GM12878 (cell line): ENCODE measurements around the gene SPPL3. TPM values are rescaled to one million over a fixed set of nuclear protein-coding genes. Genes with fewer than 3 reads are reported as not detected.

Experiments
- ATAC-seq: fragments of 200-7000 bp; cut with Tn5 transposase; 3 replicates; pipeline ENCODE4 v1.9.1; 2020; ENCODE audit warnings: mild to moderate bottlenecking, moderate library complexity
- BruUV-seq: library from RNA; stranded (reverse); fragments of 400-500 nt; replicated peaks from 2 replicates; lab custom pipeline; 2021; lab: Mats Ljungman, UMichigan
- CTCF ChIA-PET: fragments of 300-600 bp; sonication (Branson Sonifier 250); formaldehyde crosslinking; extraction: SDS; loops from one replicate; lab custom pipeline; 2021; ENCODE audit warnings: inconsistent platforms; lab: Yijun Ruan, JAX
- POLR2A ChIA-PET: fragments of 350-600 bp; formaldehyde crosslinking; extraction: SDS; loops from one replicate; lab custom pipeline; 2021; ENCODE audit warnings: inconsistent platforms; lab: Charles Lee
- RAD21 ChIA-PET: fragments of 300-600 bp; sonication (Branson Sonifier 250); formaldehyde crosslinking; loops from one replicate; lab custom pipeline; 2023; ENCODE audit warnings: antibody characterized with exemption; ENCODE audit not compliant: unreplicated experiment; lab: Charles Lee
- SMC1A ChIA-PET: fragments of 300-600 bp; sonication (Branson Sonifier 250); formaldehyde crosslinking; loops from one replicate; lab custom pipeline; 2023; ENCODE audit not compliant: unreplicated experiment, uncharacterized antibody; lab: Charles Lee
- DNase-seq: peaks from one replicate; pipeline ENCODE4 v3.0.0-alpha.2; 2011; ENCODE audit warnings: low read depth, low spot score
- FAIRE-seq: peaks from 3 replicates; lab custom pipeline; 2011; peaks lifted over from hg19 to GRCh38; lab: Jason Lieb, UNC
- H2AFZ ChIP-seq: 2 replicates; pipeline ENCODE4 v1.6.0; 2011; ENCODE audit warnings: low read depth, low read length, control low read depth; ENCODE audit not compliant: control insufficient read depth
- H3K27ac ChIP-seq: 2 replicates; pipeline ENCODE4 v1.5.1; 2011; ENCODE audit warnings: control low read depth; ENCODE audit not compliant: control insufficient read depth, insufficient read depth
- H3K27me3 ChIP-seq, 2 experiments: replicated peaks in 1 of 2; 2 replicates each; pipeline versions ENCODE4 v1.6.0 to v1.6.1; 2011; ENCODE audit warnings: low read length in 1 of 2; ENCODE audit not compliant: control insufficient read depth in 2 of 2, insufficient read depth in 2 of 2
- H3K36me3 ChIP-seq, 2 experiments: 2 replicates each; pipeline ENCODE4 v1.5.1; 2011; ENCODE audit warnings: low read length in 1 of 2; ENCODE audit not compliant: control insufficient read depth in 2 of 2, insufficient read depth in 2 of 2
- H3K4me1 ChIP-seq: 2 replicates; pipeline ENCODE4 v1.6.1; 2011; ENCODE audit warnings: mild to moderate bottlenecking, low read length, moderate library complexity, mixed read lengths; ENCODE audit not compliant: control insufficient read depth, insufficient read depth
- H3K4me2 ChIP-seq: 2 replicates; pipeline ENCODE4 v1.6.0; 2011; ENCODE audit warnings: control low read depth; ENCODE audit not compliant: control insufficient read depth, insufficient read depth
- H3K4me3 ChIP-seq: fragments of 200-600 bp; sonication (generic); 2 replicates; pipeline ENCODE4 v1.5.1; 2016
- H3K79me2 ChIP-seq: 2 replicates; pipeline ENCODE4 v1.6.0; 2011; ENCODE audit warnings: low read length; ENCODE audit not compliant: control insufficient read depth, insufficient read depth
- H3K9ac ChIP-seq: 2 replicates; pipeline ENCODE4 v1.8.0; 2011; ENCODE audit warnings: low read length, control low read depth, mixed read lengths; ENCODE audit not compliant: control insufficient read depth, insufficient read depth
- H3K9me3 ChIP-seq: replicated peaks from 3 replicates; pipeline ENCODE4 v1.5.1; 2011; ENCODE audit warnings: mild to moderate bottlenecking, low read length; ENCODE audit not compliant: control insufficient read depth, insufficient read depth
- H4K20me1 ChIP-seq: 2 replicates; pipeline ENCODE4 v1.6.0; 2011; ENCODE audit not compliant: control insufficient read depth, insufficient read depth
- EGR1 ChIP-seq, 2 experiments: IDR thresholded peaks; 1 replicate in 1 of 2; 2 replicates in 1 of 2; pipeline ENCODE4 v1.6.1; 2011 to 2012; ENCODE audit warnings: low read depth in 2 of 2, low read length in 2 of 2, borderline replicate concordance in 1 of 2, mild to moderate bottlenecking in 1 of 2, moderate library complexity in 1 of 2
- HSF1 ChIP-seq: fragments of 150-350 bp; IDR thresholded peaks from 2 replicates; pipeline ENCODE4 v1.6.1; 2014; ENCODE audit warnings: mild to moderate bottlenecking, low read depth, low read length
- KAT2A ChIP-seq: conservative IDR thresholded peaks from 2 replicates; pipeline ENCODE4 v1.6.1; 2011; ENCODE audit warnings: low read depth, low read length; ENCODE audit not compliant: control insufficient read depth
- NBN ChIP-seq: fragments of 450-650 bp; IDR thresholded peaks from 2 replicates; pipeline ENCODE4 v1.6.1; 2016
- SREBF1 ChIP-seq: IDR thresholded peaks from 2 replicates; pipeline ENCODE4 v1.6.1; 2012; ENCODE audit warnings: mild to moderate bottlenecking, low read length
- ZNF622 ChIP-seq: fragments of 450-650 bp; IDR thresholded peaks from 2 replicates; pipeline ENCODE4 v1.6.1; 2017; ENCODE audit warnings: mild to moderate bottlenecking, inconsistent platforms
- WGBS: methylation state at CpG from one replicate; pipeline ENCODE4 v1.1.6; 2016; ENCODE audit warnings: low lambda C conversion rate; ENCODE audit not compliant: insufficient replicate concordance, insufficient coverage; ENCODE audit errors: missing lambda C conversion rate; 5-methylcytosine and 5-hydroxymethylcytosine counted together
- in situ Hi-C: fragments of 300-500 bp; cut with MboI; formaldehyde crosslinking; loops from 9 replicates; pipeline ENCODE4 v1.14.3; 2018; ENCODE audit warnings: mixed read lengths
- intact Hi-C: fragments of 100-400 bp; cut with micrococcal nuclease; formaldehyde crosslinking; loops from one replicate; pipeline ENCODE4 v1.14.2; 2022; ENCODE audit not compliant: unreplicated experiment
- polyA plus RNA-seq, 11 experiments: library from polyadenylated mRNA; depleted of rRNA in 4 of 11; unstranded in 6 of 11; stranded (reverse) in 5 of 11; fragments of >200 nt; fragmentation: Nextera tagmentation in 4 of 11; fragmentation: Illumina TruSeq in 1 of 11; extraction: Ambion mirVana in 4 of 11; extraction: Trizol in 1 of 11; gene quantifications; 1 replicate in 1 of 11; 2 replicates in 10 of 11; pipeline versions ENCODE4 v1.2.1 to v1.2.3, GENCODE V29; 2011 to 2016; ENCODE audit warnings: inconsistent platforms in 2 of 11, missing spikeins in 2 of 11, low read depth in 1 of 11
- total RNA-seq, 4 experiments: library from RNA; depleted of rRNA in 3 of 4; stranded (reverse); fragments of >200 nt in 3 of 4; fragmentation: Illumina TruSeq in 1 of 4; extraction: Trizol in 1 of 4; gene quantifications; 2 replicates each; pipeline versions ENCODE4 v1.2.1 to v1.2.3, GENCODE V29; 2013 to 2021

SPPL3 gene
- total and polyA plus RNA-seq, 10 of the 15 experiments (the other 5 are each of a cell fraction or from before 2014, with no cell fraction given), result 4.3 to 45.5 (median 11.7) TPM

GRCh38 chr12:120749256-120749655 is 154.9 kb downstream of the SPPL3 start:
- no peaks in the 10 kb centered on the region for H3K4me1 ChIP-seq
- no peaks in the 10 kb centered on the region; the same call in 2 of the 3 replicates for H3K9me3 ChIP-seq
- BruUV-seq, result no TSS peak
- no peak overlapping the region for H3K27ac ChIP-seq
- no peak overlapping the region for H3K4me3 ChIP-seq
- ChIA-PET SMC1A (interaction anchor here (1.5 to 1.7 kb wide), 2 partner anchors 190 to 222 kb away, joined by 4 to 6 read pairs; no protein-coding TSS in a partner anchor), POLR2A (no interaction called here), RAD21 (no interaction called here), CTCF (interaction anchor here (1.4 to 1.7 kb wide), 2 partner anchors 45 to 223 kb away, joined by 3 to 15 read pairs; no protein-coding TSS in a partner anchor)
- no peak overlapping the region for H3K9ac ChIP-seq
- H3K27me3 ChIP-seq, result no peaks in the 10 kb centered on the region
- in situ Hi-C loops, result no loop called here
- no peak for ATAC-seq
- FAIRE-seq, result no peak
- no peak for DNase-seq
- 66% methylated on average over 5 of the region's 5 CpGs for WGBS
- TF ChIP-seq SREBF1, result no peak
- H3K4me2 ChIP-seq, result no peak overlapping the region
- no peaks in the 10 kb centered on the region for H4K20me1 ChIP-seq
- intact Hi-C loops, result no loop called here
- no peaks in the 10 kb centered on the region for H3K36me3 ChIP-seq
- no peaks in the 10 kb centered on the region for H3K79me2 ChIP-seq
- H2AFZ ChIP-seq, result no peak overlapping the region

GRCh38 chr12:120748242-120748641 is 155.9 kb downstream of the SPPL3 start:
- H3K9ac ChIP-seq, result no peak overlapping the region
- no peaks in the 10 kb centered on the region; the same call in 2 of the 3 replicates for H3K9me3 ChIP-seq
- WGBS, result 80% methylated on average over 7 of the region's 7 CpGs
- no peak overlapping the region for H2AFZ ChIP-seq
- no peak overlapping the region for H3K4me2 ChIP-seq
- H3K27me3 ChIP-seq, result no peaks in the 10 kb centered on the region
- ChIA-PET POLR2A (interaction anchor here (0.6 kb wide), 1 partner anchor 171 kb away, joined by 4 read pairs; no protein-coding TSS in a partner anchor), SMC1A (interaction anchor here (1.7 kb wide), 1 partner anchor 223 kb away, joined by 6 read pairs; no protein-coding TSS in a partner anchor), RAD21 (interaction anchor here (0.6 to 1.5 kb wide), 3 partner anchors 8 to 223 kb away, joined by 3 to 4 read pairs (median 3); no protein-coding TSS in a partner anchor)
- H3K36me3 ChIP-seq, result no peaks in the 10 kb centered on the region
- no peaks in the 10 kb centered on the region for H3K79me2 ChIP-seq
- BruUV-seq, result no TSS peak
- DNase-seq, result no peak
- H3K27ac ChIP-seq, result no peak overlapping the region
- FAIRE-seq, result no peak
- intact Hi-C loops, result no loop called here
- H3K4me3 ChIP-seq, result no peak overlapping the region
- no peaks in the 10 kb centered on the region for H3K4me1 ChIP-seq
- in situ Hi-C loops, result no loop called here
- TF ChIP-seq ZNF622, result no peak
- TF ChIP-seq EGR1 (IDR thresholded peaks at IDR 0.05; ENCODE audit: borderline replicate concordance in 1 of 2, low read depth in 2 of 2, low read length in 2 of 2), result no peak
- TF ChIP-seq KAT2A, result no peak
- no peak for TF ChIP-seq NBN
- no peak for TF ChIP-seq HSF1
- TF ChIP-seq, all 136 proteins: peak for 0
- CTCF ChIA-PET, result interaction anchor here (0.7 to 1.1 kb wide), 2 partner anchors 65 to 166 kb away, joined by 3 read pairs; no protein-coding TSS in a partner anchor
- no peaks in the 10 kb centered on the region for H4K20me1 ChIP-seq
- ATAC-seq, result peak; percentile 43
